DND-41 (cell line): Measurements from ENCODE around the gene C11orf68.
A peak's percentile ranks its signal among the peaks of the same experiment; 100 is the strongest.

ENCODE experiments used
- ATAC-seq: fragments of 200-7000 bp; cut with Tn5 transposase; 3 replicates; pipeline ENCODE4 v1.9.1; 2021; ENCODE audit warnings: low read depth; ENCODE audit not compliant: insufficient read depth
- DNase-seq: peaks from one replicate; pipeline ENCODE4 v3.0.0-alpha.2; 2020
- H2AFZ ChIP-seq: 2 replicates; pipeline ENCODE4 v1.6.0; 2012; ENCODE audit warnings: low read depth, low read length
- H3K27ac ChIP-seq: 2 replicates; pipeline ENCODE4 v1.5.1; 2012; ENCODE audit warnings: low read length, inconsistent platforms
- H3K27me3 ChIP-seq: fragments of 200-600 bp; sonication (generic); 2 replicates; pipeline ENCODE4 v1.6.0; 2012; ENCODE audit warnings: low read length, mild to moderate bottlenecking, inconsistent platforms; ENCODE audit not compliant: insufficient read depth, poor library complexity
- H3K36me3 ChIP-seq: 2 replicates; pipeline ENCODE4 v1.5.1; 2012; ENCODE audit warnings: low read length, inconsistent platforms; ENCODE audit not compliant: insufficient read depth
- H3K4me1 ChIP-seq: 2 replicates; pipeline ENCODE4 v1.5.1; 2012; ENCODE audit warnings: mild to moderate bottlenecking, low read length; ENCODE audit not compliant: insufficient read depth
- H3K4me2 ChIP-seq: 2 replicates; pipeline ENCODE4 v1.6.0; 2012; ENCODE audit warnings: mild to moderate bottlenecking, moderate library complexity, low read length, inconsistent platforms; ENCODE audit not compliant: insufficient read depth
- H3K4me3 ChIP-seq, 2 experiments: fragments of 200-600 bp in 1 of 2; shearing (Covaris generic) in 1 of 2; 2 replicates each; pipeline ENCODE4 v1.5.1; 2012 to 2016; ENCODE audit warnings: inconsistent platforms in 2 of 2, low read length in 2 of 2, mild to moderate bottlenecking in 2 of 2, low read depth in 1 of 2, moderate library complexity in 1 of 2
- H3K79me2 ChIP-seq: 2 replicates; pipeline ENCODE4 v1.6.0; 2012; ENCODE audit warnings: low read length, inconsistent platforms; ENCODE audit not compliant: insufficient read depth
- H3K9ac ChIP-seq: 2 replicates; pipeline ENCODE4 v1.6.0; 2012; ENCODE audit warnings: low read depth, mild to moderate bottlenecking, inconsistent platforms, low read length, moderate library complexity
- H3K9me3 ChIP-seq: 2 replicates; pipeline ENCODE4 v1.5.1; 2012; ENCODE audit warnings: low read length, moderate library complexity, mild to moderate bottlenecking, inconsistent platforms; ENCODE audit not compliant: insufficient read depth, severe bottlenecking
- H4K20me1 ChIP-seq: 2 replicates; pipeline ENCODE4 v1.6.0; 2012; ENCODE audit warnings: low read length; ENCODE audit not compliant: insufficient read depth
- EZH2 ChIP-seq: IDR thresholded peaks from 3 replicates; pipeline ENCODE4 v1.6.1; 2012; ENCODE audit warnings: borderline replicate concordance, low read depth, mild to moderate bottlenecking, moderate library complexity, low read length, inconsistent platforms; ENCODE audit not compliant: severe bottlenecking
- TF ChIP-seq, protein P1 (sequence below): IDR thresholded peaks from 2 replicates; pipeline ENCODE4 v1.5.1; 2012; ENCODE audit warnings: borderline replicate concordance, low read length, moderate library complexity, mild to moderate bottlenecking; ENCODE audit not compliant: poor library complexity, severe bottlenecking; ENCODE audit errors: extremely low read depth

Gene C11orf68

DNA sequence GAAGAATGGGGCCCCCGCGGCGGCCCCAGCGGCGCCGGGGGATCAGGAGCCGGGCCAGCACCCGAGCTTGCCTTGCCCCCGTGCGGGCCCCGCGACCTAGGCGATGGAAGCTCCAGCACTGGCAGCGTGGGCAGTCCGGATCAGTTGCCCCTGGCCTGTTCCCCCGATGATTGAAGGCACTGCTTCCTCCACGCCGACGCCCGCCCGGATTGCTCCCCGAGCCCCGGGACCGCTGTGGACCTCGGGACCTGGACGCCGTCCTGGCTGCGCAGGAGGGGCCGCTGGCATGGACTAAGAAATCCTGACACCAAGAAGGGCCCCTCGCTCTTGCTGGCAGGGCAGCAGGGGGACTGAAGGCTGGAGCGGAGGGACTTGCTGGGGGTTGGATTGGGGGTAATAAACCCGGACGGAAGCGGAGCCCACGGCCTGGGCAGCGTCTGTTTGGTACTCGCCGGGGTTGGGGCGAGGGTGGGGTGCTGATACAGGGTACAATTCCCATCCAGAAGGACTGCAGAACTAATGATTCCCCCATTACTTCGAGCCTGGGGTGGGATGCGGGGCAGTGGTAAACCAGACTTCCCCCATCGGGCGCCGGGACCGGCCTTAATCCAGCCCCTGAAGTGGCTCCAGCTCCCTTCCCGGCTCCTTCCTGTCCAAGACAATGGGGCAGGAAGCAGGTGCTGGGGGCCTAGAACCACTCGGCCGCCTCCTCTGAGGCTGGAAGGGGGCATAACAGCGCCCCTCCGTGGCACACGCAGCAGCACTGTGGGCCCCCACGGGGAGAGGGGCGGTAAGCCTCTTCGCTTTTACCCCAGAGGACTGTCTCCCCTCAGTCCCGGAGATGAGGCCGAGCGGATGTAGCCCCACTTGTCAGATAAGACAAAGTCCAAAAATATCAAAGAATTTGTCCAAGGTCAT is 27.4 kb downstream of the C11orf68 start:
- Histone ChIP-seq H3K27me3 (no peaks in the 10 kb centered on the region), H3K4me2 (peak overlapping the region; percentile 96), H4K20me1 (peaks cover 21% of the 10 kb centered on the region; the same call in 1 of the 2 replicates), H3K36me3 (peaks cover 14% of the 10 kb centered on the region), H3K79me2 (peaks cover 27% of the 10 kb centered on the region), H3K27ac (peak overlapping the region; percentile 81; the same call in 1 of the 2 replicates), H2AFZ (peak overlapping the region; percentile 88), H3K9me3 (no peaks in the 10 kb centered on the region), H3K4me1 (peaks cover 61% of the 10 kb centered on the region), H3K9ac (peak overlapping the region; percentile 75), H3K4me3 (peak overlapping the region; percentile 51 to 71)
- TF ChIP-seq, protein P1, sequence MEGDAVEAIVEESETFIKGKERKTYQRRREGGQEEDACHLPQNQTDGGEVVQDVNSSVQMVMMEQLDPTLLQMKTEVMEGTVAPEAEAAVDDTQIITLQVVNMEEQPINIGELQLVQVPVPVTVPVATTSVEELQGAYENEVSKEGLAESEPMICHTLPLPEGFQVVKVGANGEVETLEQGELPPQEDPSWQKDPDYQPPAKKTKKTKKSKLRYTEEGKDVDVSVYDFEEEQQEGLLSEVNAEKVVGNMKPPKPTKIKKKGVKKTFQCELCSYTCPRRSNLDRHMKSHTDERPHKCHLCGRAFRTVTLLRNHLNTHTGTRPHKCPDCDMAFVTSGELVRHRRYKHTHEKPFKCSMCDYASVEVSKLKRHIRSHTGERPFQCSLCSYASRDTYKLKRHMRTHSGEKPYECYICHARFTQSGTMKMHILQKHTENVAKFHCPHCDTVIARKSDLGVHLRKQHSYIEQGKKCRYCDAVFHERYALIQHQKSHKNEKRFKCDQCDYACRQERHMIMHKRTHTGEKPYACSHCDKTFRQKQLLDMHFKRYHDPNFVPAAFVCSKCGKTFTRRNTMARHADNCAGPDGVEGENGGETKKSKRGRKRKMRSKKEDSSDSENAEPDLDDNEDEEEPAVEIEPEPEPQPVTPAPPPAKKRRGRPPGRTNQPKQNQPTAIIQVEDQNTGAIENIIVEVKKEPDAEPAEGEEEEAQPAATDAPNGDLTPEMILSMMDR = peak; percentile 49
- no peak for TF ChIP-seq EZH2
- ATAC-seq = no peak; the same call in 2 of the 3 replicates
- peak; percentile 38 for DNase-seq

DNA sequence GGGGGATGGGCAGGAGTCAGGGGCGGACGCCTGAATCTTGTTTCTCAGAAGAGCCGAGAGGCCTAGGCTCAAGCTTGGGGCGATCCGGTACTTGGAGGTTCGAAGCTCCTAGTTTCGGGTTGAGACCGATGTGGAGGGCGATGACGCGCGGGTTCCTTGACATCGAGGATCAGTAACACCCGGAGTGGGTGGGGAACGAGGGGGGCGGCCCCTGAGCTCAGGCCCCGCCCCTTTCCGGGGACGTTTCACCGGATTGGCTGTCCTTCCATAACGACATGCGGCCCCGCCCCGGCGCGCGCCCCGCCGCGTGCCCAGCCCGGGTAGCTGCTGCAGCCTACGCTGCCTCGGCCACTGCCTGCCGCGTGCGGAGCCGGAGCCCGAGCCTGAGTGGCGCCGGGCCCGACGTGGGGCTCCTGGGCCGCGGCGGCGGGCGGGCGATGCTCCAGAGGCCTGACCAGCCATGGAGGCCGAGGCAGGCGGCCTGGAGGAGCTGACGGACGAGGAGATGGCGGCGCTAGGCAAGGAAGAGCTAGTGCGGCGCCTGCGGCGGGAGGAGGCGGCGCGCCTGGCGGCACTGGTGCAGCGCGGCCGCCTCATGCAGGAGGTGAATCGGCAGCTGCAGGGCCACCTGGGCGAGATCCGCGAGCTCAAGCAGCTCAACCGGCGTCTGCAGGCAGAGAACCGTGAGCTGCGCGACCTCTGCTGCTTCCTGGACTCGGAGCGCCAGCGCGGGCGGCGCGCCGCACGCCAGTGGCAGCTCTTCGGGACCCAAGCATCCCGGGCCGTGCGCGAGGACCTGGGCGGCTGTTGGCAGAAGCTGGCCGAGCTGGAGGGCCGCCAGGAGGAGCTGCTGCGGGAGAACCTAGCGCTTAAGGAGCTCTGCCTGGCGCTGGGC is 28.3 kb downstream of the C11orf68 start, which contains the start of gene CCDC85B:
Gene CCDC85B, plus strand, starts transcription at position 350 of the 895 bp plus-strand sequence. Its CDS starts 111 bp downstream, at position 461.
- H3K9ac ChIP-seq = peak within 1 kb of the TSS; percentile 75
- no peak for TF ChIP-seq EZH2
- TF ChIP-seq, protein P1 = no peak
- ATAC-seq (peak; percentile 74), DNase-seq (peak; percentile 98)
- no peaks in the 10 kb centered on the region for H3K27me3 ChIP-seq
- H4K20me1 ChIP-seq = peaks cover 22% of the 10 kb centered on the region; the same call in 1 of the 2 replicates
- peak within 1 kb of the TSS; percentile 51 to 71 for H3K4me3 ChIP-seq
- H3K4me1 ChIP-seq = peaks cover 66% of the 10 kb centered on the region
- H3K79me2 ChIP-seq = peaks cover 31% of the 10 kb centered on the region
- peak within 1 kb of the TSS; percentile 81 for H3K27ac ChIP-seq
- H2AFZ ChIP-seq = peak within 1 kb of the TSS; percentile 88
- no peaks in the 10 kb centered on the region for H3K9me3 ChIP-seq
- peaks cover 21% of the 10 kb centered on the region for H3K36me3 ChIP-seq
- H3K4me2 ChIP-seq = peak within 1 kb of the TSS; percentile 96

DNA sequence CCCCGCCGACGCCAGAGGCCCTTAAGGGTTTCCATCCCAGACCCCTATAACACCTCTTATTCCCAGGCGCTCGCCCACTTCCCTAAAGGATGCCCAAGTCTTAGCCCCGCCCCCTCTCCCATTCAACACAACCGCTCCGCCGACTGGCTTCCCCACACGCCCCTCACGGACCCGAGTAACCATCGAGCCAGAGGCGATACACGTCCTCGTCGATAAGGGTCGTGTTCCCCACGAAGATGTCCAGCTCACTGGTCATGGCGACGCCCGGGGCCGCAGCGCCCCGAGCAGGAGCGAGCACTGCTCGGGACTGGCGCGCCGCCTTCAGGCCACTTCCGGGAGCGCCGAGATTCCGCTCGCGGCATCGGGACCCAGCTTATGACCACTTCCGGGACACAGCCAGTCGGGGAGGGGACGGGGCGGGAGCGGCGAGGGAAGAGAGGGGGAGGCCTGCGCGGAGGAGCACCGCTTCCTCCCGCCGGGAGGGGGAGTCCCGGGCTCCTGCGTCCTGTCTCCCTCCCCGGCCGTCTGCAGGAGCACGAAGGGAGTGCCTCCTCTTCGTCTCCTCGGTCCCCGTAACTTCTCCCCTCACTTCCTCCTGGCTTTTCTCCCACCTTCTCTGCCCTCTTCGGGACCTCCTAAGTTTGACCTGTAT is 30.6 kb downstream of the C11orf68 start, which contains the start of gene FIBP:
Gene FIBP, minus strand, starts transcription at position 309 of the 652 bp plus-strand sequence. Its CDS starts 53 bp downstream, at position 256.
- peak within 1 kb of the TSS; percentile 42 to 71 for H3K4me3 ChIP-seq
- no peaks in the 10 kb centered on the region for H3K27me3 ChIP-seq
- peak; percentile 98 for DNase-seq
- peak within 1 kb of the TSS; percentile 75 for H3K9ac ChIP-seq
- peak within 1 kb of the TSS; percentile 85 for H3K27ac ChIP-seq
- no peaks in the 10 kb centered on the region for H3K9me3 ChIP-seq
- no peak for TF ChIP-seq EZH2
- TF ChIP-seq, protein P1 = peak; percentile 86
- peak within 1 kb of the TSS; percentile 96 for H3K4me2 ChIP-seq
- peaks cover 32% of the 10 kb centered on the region for H4K20me1 ChIP-seq
- H3K79me2 ChIP-seq = peaks cover 34% of the 10 kb centered on the region
- peaks cover 44% of the 10 kb centered on the region for H3K36me3 ChIP-seq
- peak within 1 kb of the TSS; percentile 95 for H2AFZ ChIP-seq
- peaks cover 81% of the 10 kb centered on the region for H3K4me1 ChIP-seq
- ATAC-seq = peak; percentile 74
